ENCODE results near the gene DNAAF9.
"Not testable (repeated sequence)": the region's sequence is repeated elsewhere in the genome, so short reads cannot be mapped to it uniquely, and the experiment has no call there.

Gene DNAAF9

GRCh38 chr20:3407040-3407770, at the start of gene DNAAF9:
DNAAF9 (minus strand) TSS chr20:3407669; CDS start chr20:3407557, 112 bp downstream.
- DNase-seq, result peak; percentile 66

GRCh38 chr20:3456648-3457047, 49.2 kb upstream of the DNAAF9 start:
- DNase-seq, result no peak

GRCh38 chr20:3454831-3455230, 47.4 kb upstream of the DNAAF9 start:
- no peak for DNase-seq

GRCh38 chr20:3452690-3453089, 45.2 kb upstream of the DNAAF9 start:
- no peak for DNase-seq

GRCh38 chr20:3452136-3452535, 44.7 kb upstream of the DNAAF9 start:
- DNase-seq, result no peak

GRCh38 chr20:3449319-3449718, 41.9 kb upstream of the DNAAF9 start:
- DNase-seq, result no peak

GRCh38 chr20:3447321-3447720, 39.9 kb upstream of the DNAAF9 start:
- DNase-seq, result no peak

- no peak for DNase-seq
Measured at GRCh38 chr20:3446779-3447178, 39.3 kb upstream of the DNAAF9 start.

GRCh38 chr20:3436864-3437574, 29.6 kb upstream of the DNAAF9 start:
- no peak for DNase-seq

GRCh38 chr20:3434232-3434631, 26.8 kb upstream of the DNAAF9 start:
- DNase-seq, result no peak

GRCh38 chr20:3433744-3434143, 26.3 kb upstream of the DNAAF9 start:
- DNase-seq, result no peak

GRCh38 chr20:3432844-3433243, 25.4 kb upstream of the DNAAF9 start:
- DNase-seq, result no peak

GRCh38 chr20:3431109-3431508, 23.6 kb upstream of the DNAAF9 start:
- no peak for DNase-seq

GRCh38 chr20:3430376-3431069, 23.1 kb upstream of the DNAAF9 start:
- DNase-seq, result no peak

GRCh38 chr20:3426766-3427165, 19.3 kb upstream of the DNAAF9 start:
- not testable (repeated sequence) for DNase-seq

GRCh38 chr20:3423126-3423525, 15.7 kb upstream of the DNAAF9 start:
- DNase-seq, result no peak

GRCh38 chr20:3421985-3422384, 14.5 kb upstream of the DNAAF9 start:
- no peak for DNase-seq

GRCh38 chr20:3420211-3420707, 12.8 kb upstream of the DNAAF9 start:
- no peak for DNase-seq

GRCh38 chr20:3418161-3418560, 10.7 kb upstream of the DNAAF9 start:
- DNase-seq, result not testable (repeated sequence)

- no peak for DNase-seq
Measured at GRCh38 chr20:3414122-3414521, 6.7 kb upstream of the DNAAF9 start.

GRCh38 chr20:3413393-3413889, 6.0 kb upstream of the DNAAF9 start:
- no peak for DNase-seq

- DNase-seq, result no peak
Measured at GRCh38 chr20:3412600-3413392, 5.3 kb upstream of the DNAAF9 start.

GRCh38 chr20:3410464-3410863, 3.0 kb upstream of the DNAAF9 start:
- no peak for DNase-seq
